Bronchial epithelial cell (primary cell): ENCODE data around the gene SMIM23. TPM values are rescaled to one million over a fixed set of nuclear protein-coding genes. Genes with fewer than 3 reads are reported as not detected.

Source experiments
- DNase-seq: peaks from one replicate; pipeline ENCODE4 v3.0.0-alpha.2; 2010; ENCODE audit warnings: low read depth
- FAIRE-seq: peaks from 2 replicates; lab custom pipeline; 2011; peaks lifted over from hg19 to GRCh38; lab: Jason Lieb, UNC
- H3K27me3 ChIP-seq: 2 replicates; pipeline ENCODE4 v1.5.1; 2011; ENCODE audit warnings: low read length; ENCODE audit not compliant: control insufficient read depth, insufficient read depth
- H3K36me3 ChIP-seq: 2 replicates; pipeline ENCODE4 v1.5.1; 2011; ENCODE audit warnings: low read length; ENCODE audit not compliant: control insufficient read depth, insufficient read depth
- H3K4me3 ChIP-seq: 2 replicates; pipeline ENCODE4 v1.5.1; 2011; ENCODE audit warnings: mild to moderate bottlenecking, low read depth, low read length, control low read depth
- CTCF ChIP-seq: IDR thresholded peaks from 2 replicates; pipeline ENCODE4 v1.5.1; 2011; ENCODE audit warnings: mild to moderate bottlenecking, moderate library complexity, low read length, control low read depth, inconsistent platforms; ENCODE audit not compliant: insufficient read depth, severe bottlenecking
- total RNA-seq: library from RNA; depleted of rRNA; stranded (reverse); fragments of >200 nt; gene quantifications from 2 replicates; pipeline ENCODE4 v1.2.1, GENCODE V29; 2014

Gene SMIM23
- total RNA-seq, 1 donor from 2014 or later, result not detected

GRCh38 chr5:171744264-171744663 is 41.4 kb upstream of the SMIM23 start:
- no peak overlapping the region for H3K4me3 ChIP-seq
- no peaks in the 10 kb centered on the region for H3K27me3 ChIP-seq
- DNase-seq (no peak), FAIRE-seq (no peak)
- TF ChIP-seq CTCF, result no peak
- no peaks in the 10 kb centered on the region for H3K36me3 ChIP-seq

- no peak for TF ChIP-seq CTCF
- no peak for FAIRE-seq
- no peaks in the 10 kb centered on the region for H3K36me3 ChIP-seq
Observed at GRCh38 chr5:171744882-171745281, 40.7 kb upstream of the SMIM23 start.

GRCh38 chr5:171745602-171746001 is 40.0 kb upstream of the SMIM23 start:
- DNase-seq, result no peak
- no peak for TF ChIP-seq CTCF
- no peaks in the 10 kb centered on the region for H3K27me3 ChIP-seq
- no peak for FAIRE-seq
- H3K36me3 ChIP-seq, result no peaks in the 10 kb centered on the region
- H3K4me3 ChIP-seq, result no peak overlapping the region

More at GRCh38 chr5:171744882-171745281, 40.7 kb upstream of the SMIM23 start:
- no peak overlapping the region for H3K4me3 ChIP-seq
- no peaks in the 10 kb centered on the region for H3K27me3 ChIP-seq
- DNase-seq, result no peak

- Histone ChIP-seq H3K27me3 (no peaks in the 10 kb centered on the region), H3K36me3 (no peaks in the 10 kb centered on the region), H3K4me3 (no peak overlapping the region)
- FAIRE-seq (peak; percentile 79), DNase-seq (no peak)
- no peak for TF ChIP-seq CTCF
Observed at GRCh38 chr5:171747061-171747859, 38.4 kb upstream of the SMIM23 start.

GRCh38 chr5:171748720-171749119 is 36.9 kb upstream of the SMIM23 start:
- TF ChIP-seq CTCF, result no peak
- no peaks in the 10 kb centered on the region for H3K36me3 ChIP-seq
- FAIRE-seq, result no peak
- H3K27me3 ChIP-seq, result no peaks in the 10 kb centered on the region
- H3K4me3 ChIP-seq, result no peak overlapping the region
- no peak for DNase-seq
